KMS-11 (cell line): Measurements from ENCODE around the gene SLC12A2.
A peak's percentile ranks its signal among the peaks of the same experiment; 100 is the strongest.

ENCODE experiments used
- H2AFZ ChIP-seq: fragments of 200-600 bp; sonication (generic); 2 replicates; pipeline ENCODE4 v1.6.1; 2016; ENCODE audit warnings: antibody characterized with exemption, mixed run types, low read depth
- H3K27ac ChIP-seq: fragments of 200-600 bp; sonication (generic); 2 replicates; pipeline ENCODE4 v1.6.1; 2016; ENCODE audit warnings: mild to moderate bottlenecking, mixed run types
- H3K27me3 ChIP-seq: fragments of 200-600 bp; sonication (generic); 2 replicates; pipeline ENCODE4 v1.6.1; 2017; ENCODE audit warnings: mild to moderate bottlenecking, low read depth, mixed run types, moderate library complexity; ENCODE audit not compliant: insufficient read depth
- H3K36me3 ChIP-seq: fragments of 200-600 bp; sonication (generic); 2 replicates; pipeline ENCODE4 v1.6.1; 2017; ENCODE audit warnings: mild to moderate bottlenecking, mixed run types; ENCODE audit not compliant: insufficient read depth
- H3K4me1 ChIP-seq: fragments of 200-600 bp; sonication (generic); 2 replicates; pipeline ENCODE4 v1.6.1; 2016; ENCODE audit warnings: mild to moderate bottlenecking, low read depth, mixed run types; ENCODE audit not compliant: poor library complexity, severe bottlenecking
- H3K4me2 ChIP-seq: fragments of 200-600 bp; sonication (generic); 2 replicates; pipeline ENCODE4 v1.7.0; 2016; ENCODE audit warnings: mild to moderate bottlenecking, mixed run types
- H3K4me3 ChIP-seq: fragments of 200-600 bp; sonication (generic); IDR thresholded peaks from 2 replicates; pipeline ENCODE4 v1.6.1; 2017; ENCODE audit warnings: low read depth, low read length, mixed read lengths; ENCODE audit not compliant: insufficient read depth
- H3K79me2 ChIP-seq: fragments of 200-600 bp; sonication (generic); 2 replicates; pipeline ENCODE4 v1.6.1; 2016; ENCODE audit warnings: low read depth, mixed run types; ENCODE audit not compliant: insufficient read depth
- H3K9ac ChIP-seq: fragments of 200-600 bp; sonication (generic); 2 replicates; pipeline ENCODE4 v1.6.1; 2016; ENCODE audit warnings: mild to moderate bottlenecking, mixed run types
- H4K20me1 ChIP-seq: fragments of 200-600 bp; sonication (generic); 2 replicates; pipeline ENCODE4 v1.6.1; 2016; ENCODE audit warnings: mild to moderate bottlenecking, mixed run types; ENCODE audit not compliant: insufficient read depth
- CTCF ChIP-seq: fragments of 200-600 bp; sonication (generic); conservative IDR thresholded peaks from 2 replicates; pipeline ENCODE4 v1.6.1; 2017; ENCODE audit warnings: low read depth, mild to moderate bottlenecking, antibody characterized with exemption, low read length, moderate library complexity, mixed read lengths

The SLC12A2 gene

GRCh38 chr5:128081111-128081851 is 2.3 kb upstream of the SLC12A2 start:
- no peak overlapping the region for H3K4me3 ChIP-seq
- H3K27me3 ChIP-seq = no peaks in the 10 kb centered on the region
- H3K4me2 ChIP-seq = peak overlapping the region; percentile 82
- no peaks in the 10 kb centered on the region for H3K36me3 ChIP-seq
- H4K20me1 ChIP-seq = no peaks in the 10 kb centered on the region
- no peak for TF ChIP-seq CTCF
- peak overlapping the region; percentile 89; the same call in 1 of the 2 replicates for H3K9ac ChIP-seq
- peak overlapping the region; percentile 79 for H2AFZ ChIP-seq
- peak overlapping the region; percentile 90 for H3K27ac ChIP-seq
- H3K4me1 ChIP-seq = peaks cover 49% of the 10 kb centered on the region
- peaks cover 36% of the 10 kb centered on the region for H3K79me2 ChIP-seq

- H2AFZ ChIP-seq = peak overlapping the region; percentile 79
These were observed 974 bp upstream of the SLC12A2 start for GRCh38 chr5:128082551-128083032.

GRCh38 chr5:128083811-128084227 is 253 bp downstream of the SLC12A2 start:
- H4K20me1 ChIP-seq = no peaks in the 10 kb centered on the region
- H3K4me2 ChIP-seq = no peak overlapping the region
- peak overlapping the region; percentile 66 for H2AFZ ChIP-seq
- no peaks in the 10 kb centered on the region for H3K27me3 ChIP-seq
- TF ChIP-seq CTCF = no peak
- H3K9ac ChIP-seq = peak overlapping the region; percentile 89; the same call in 1 of the 2 replicates
- H3K36me3 ChIP-seq = no peaks in the 10 kb centered on the region
- H3K79me2 ChIP-seq = peaks cover 53% of the 10 kb centered on the region
- no peak overlapping the region for H3K4me3 ChIP-seq
- peaks cover 49% of the 10 kb centered on the region for H3K4me1 ChIP-seq
- H3K27ac ChIP-seq = no peak overlapping the region

More at GRCh38 chr5:128082551-128083032, 974 bp upstream of the SLC12A2 start:
- Histone ChIP-seq H3K9ac (peak overlapping the region; percentile 89), H3K27me3 (no peaks in the 10 kb centered on the region), H3K4me3 (no peak overlapping the region), H3K4me2 (peak overlapping the region; percentile 82), H3K27ac (peak overlapping the region; percentile 90), H3K36me3 (no peaks in the 10 kb centered on the region), H4K20me1 (no peaks in the 10 kb centered on the region), H3K79me2 (peaks cover 49% of the 10 kb centered on the region), H3K4me1 (peaks cover 55% of the 10 kb centered on the region)
- no peak for TF ChIP-seq CTCF

GRCh38 chr5:128084228-128085167 is 932 bp downstream of the SLC12A2 start:
- Histone ChIP-seq H3K27ac (no peak overlapping the region), H3K36me3 (no peaks in the 10 kb centered on the region), H3K27me3 (no peaks in the 10 kb centered on the region), H3K4me3 (no peak overlapping the region), H4K20me1 (no peaks in the 10 kb centered on the region), H3K4me2 (peak overlapping the region; percentile 93), H2AFZ (peak overlapping the region; percentile 66), H3K4me1 (peaks cover 42% of the 10 kb centered on the region), H3K79me2 (peaks cover 58% of the 10 kb centered on the region), H3K9ac (peak overlapping the region; percentile 89; the same call in 1 of the 2 replicates)
- no peak for TF ChIP-seq CTCF
